HepG2 (cell line): ENCODE results near the gene MRPL34. TPM values are rescaled to one million over a fixed set of nuclear protein-coding genes. Genes with fewer than 3 reads are reported as not detected.

Source experiments
- AGO1 ChIP-seq: fragments of 200-400 bp; formaldehyde crosslinking; IDR thresholded peaks from 2 replicates; pipeline ENCODE4 v1.6.1; 2017; ENCODE audit warnings: mild to moderate bottlenecking, low read depth, low read length, moderate library complexity; ENCODE audit not compliant: poor library complexity, severe bottlenecking
- CREB1 ChIP-seq, 2 experiments: fragments of 450-650 bp in 1 of 2; IDR thresholded peaks; 2 replicates each; pipeline ENCODE4 v1.6.1; 2016 to 2017; ENCODE audit warnings: control low read depth in 1 of 2, mild to moderate bottlenecking in 1 of 2, missing compliant biosample characterization in 1 of 2, missing genetic modification characterization in 1 of 2
- DNMT3B ChIP-seq: conservative IDR thresholded peaks from 2 replicates; pipeline ENCODE4 v1.6.1; 2016; ENCODE audit warnings: missing biosample characterization, control low read depth
- FOXP4 ChIP-seq: sonication (generic); formaldehyde crosslinking; IDR thresholded peaks from 2 replicates; pipeline ENCODE4 v1.4.0; 2020; ENCODE audit warnings: missing genetic modification reagents
- HIVEP1 ChIP-seq: sonication (generic); formaldehyde crosslinking; IDR thresholded peaks from 2 replicates; pipeline ENCODE4 v1.4.0; 2020; ENCODE audit warnings: mild to moderate bottlenecking, missing genetic modification reagents
- HMGA1 ChIP-seq: sonication (generic); formaldehyde crosslinking; conservative IDR thresholded peaks from 2 replicates; pipeline ENCODE4 v1.4.0; 2020; ENCODE audit warnings: missing genetic modification reagents
- HNRNPL ChIP-seq: fragments of 200-400 bp; formaldehyde crosslinking; IDR thresholded peaks from 2 replicates; pipeline ENCODE4 v1.6.1; 2017; ENCODE audit warnings: mild to moderate bottlenecking, low read depth, low read length
- HOXA7 ChIP-seq: sonication (generic); formaldehyde crosslinking; IDR thresholded peaks from 2 replicates; pipeline ENCODE4 v1.8.1; 2022; ENCODE audit warnings: mild to moderate bottlenecking, missing genetic modification reagents, moderate library complexity
- KLF6 ChIP-seq: IDR thresholded peaks from 2 replicates; pipeline ENCODE4 v1.8.0; 2016; ENCODE audit warnings: missing biosample characterization, missing genetic modification reagents
- MED1 ChIP-seq: sonication (generic); formaldehyde crosslinking; IDR thresholded peaks from 2 replicates; pipeline ENCODE4 v1.4.0; 2020; ENCODE audit warnings: missing genetic modification reagents
- MZF1 ChIP-seq: sonication (generic); formaldehyde crosslinking; IDR thresholded peaks from 2 replicates; pipeline ENCODE4 v1.8.1; 2023; ENCODE audit warnings: mild to moderate bottlenecking, missing genetic modification reagents, borderline replicate concordance
- NKX3-1 ChIP-seq: sonication (generic); formaldehyde crosslinking; IDR thresholded peaks from 2 replicates; pipeline ENCODE4 v1.5.0; 2020; ENCODE audit warnings: missing genetic modification reagents
- PRPF4 ChIP-seq: fragments of 200-400 bp; formaldehyde crosslinking; IDR thresholded peaks from 2 replicates; pipeline ENCODE4 v1.6.1; 2016; ENCODE audit warnings: low read length, low read depth; ENCODE audit not compliant: poor library complexity, severe bottlenecking
- RAD21 ChIP-seq: fragments of 450-650 bp; formaldehyde crosslinking; IDR thresholded peaks from 2 replicates; pipeline ENCODE4 v1.5.0; 2020; ENCODE audit warnings: mild to moderate bottlenecking
- SALL2 ChIP-seq: sonication (generic); formaldehyde crosslinking; IDR thresholded peaks from 2 replicates; pipeline ENCODE4 v1.8.1; 2023; ENCODE audit warnings: mild to moderate bottlenecking, missing genetic modification reagents, inconsistent platforms
- SP2 ChIP-seq: sonication (generic); formaldehyde crosslinking; IDR thresholded peaks from 2 replicates; pipeline ENCODE4 v1.5.1; 2020; ENCODE audit warnings: mild to moderate bottlenecking, missing genetic modification reagents
- WIZ ChIP-seq: sonication (generic); formaldehyde crosslinking; IDR thresholded peaks from 2 replicates; pipeline ENCODE4 v1.5.1; 2020; ENCODE audit warnings: mild to moderate bottlenecking, missing genetic modification reagents
- ZC3H13 ChIP-seq: sonication (generic); formaldehyde crosslinking; IDR thresholded peaks from 2 replicates; pipeline ENCODE4 v1.8.1; 2023; ENCODE audit warnings: mild to moderate bottlenecking, missing genetic modification reagents, moderate library complexity
- ZNF569 ChIP-seq: sonication (generic); formaldehyde crosslinking; IDR thresholded peaks from 2 replicates; pipeline ENCODE4 v1.5.0; 2020; ENCODE audit warnings: mild to moderate bottlenecking, missing genetic modification reagents, moderate library complexity, borderline replicate concordance
- ZNF720 ChIP-seq: sonication (generic); formaldehyde crosslinking; IDR thresholded peaks from 2 replicates; pipeline ENCODE4 v1.4.0; 2020; ENCODE audit warnings: missing genetic modification reagents
- polyA plus RNA-seq, 8 experiments: library from polyadenylated mRNA; depleted of rRNA in 3 of 8; stranded (reverse) in 7 of 8; unstranded in 1 of 8; fragments of >200 nt; fragmentation: Illumina TruSeq in 4 of 8; extraction: Trizol in 4 of 8; gene quantifications; 2 replicates each; pipeline versions ENCODE4 v1.2.1 to v1.2.3, GENCODE V29; 2011 to 2016; ENCODE audit warnings: low read depth in 4 of 8, missing spikeins in 1 of 8, mixed read lengths in 1 of 8; ENCODE audit not compliant: insufficient read depth in 1 of 8
- total RNA-seq, 5 experiments: library from RNA; depleted of rRNA; stranded (reverse); fragments of >200 nt; fragmentation: Illumina TruSeq; extraction: Trizol; gene quantifications; 2 replicates each; pipeline ENCODE4 v1.2.3, GENCODE V29; 2016; ENCODE audit warnings: low read depth in 1 of 5
- TF ChIP-seq, protein P1 (sequence below): sonication (generic); formaldehyde crosslinking; IDR thresholded peaks from 2 replicates; pipeline ENCODE4 v1.4.0; 2020; ENCODE audit warnings: missing genetic modification reagents
- TF ChIP-seq, protein P2 (sequence below): IDR thresholded peaks from 2 replicates; pipeline ENCODE4 v1.6.1; 2016; ENCODE audit warnings: missing compliant biosample characterization, missing genetic modification reagents, borderline replicate concordance

MRPL34 gene
- total and polyA plus RNA-seq, 2 of the 13 experiments (the other 11 are each of a cell fraction or from before 2014, with no cell fraction given) = 74.0 to 77.3 TPM

- TF ChIP-seq AGO1 (no peak), ZC3H13 (CRISPR knock-in tag) (no peak), HMGA1 (CRISPR knock-in tag) (no peak), SALL2 (CRISPR knock-in tag) (no peak), HIVEP1 (no peak), MZF1 (CRISPR knock-in tag) (no peak), ZNF569 (CRISPR knock-in tag) (no peak), NKX3-1 (CRISPR knock-in tag) (no peak), HOXA7 (CRISPR knock-in tag) (no peak), HNRNPL (peak; percentile 77), MED1 (CRISPR knock-in tag) (0 out of 2 replicates have a peak, but pooled peaks have one; percentile 25), DNMT3B (CRISPR knock-in tag) (no peak), CREB1 (IDR thresholded peaks at IDR 0.05) (peak; percentile 85), CREB1 (CRISPR knock-in tag; IDR thresholded peaks at IDR 0.05) (peak; percentile 41; the same call in 1 of the 2 replicates), KLF6 (CRISPR knock-in tag) (peak; percentile 44; the same call in 1 of the 2 replicates), FOXP4 (peak; percentile 32; the same call in 1 of the 2 replicates), WIZ (CRISPR knock-in tag) (no peak), SP2 (peak; percentile 99), ZNF720 (no peak), RAD21 (peak; percentile 32), PRPF4 (no peak)
- TF ChIP-seq, protein P1, sequence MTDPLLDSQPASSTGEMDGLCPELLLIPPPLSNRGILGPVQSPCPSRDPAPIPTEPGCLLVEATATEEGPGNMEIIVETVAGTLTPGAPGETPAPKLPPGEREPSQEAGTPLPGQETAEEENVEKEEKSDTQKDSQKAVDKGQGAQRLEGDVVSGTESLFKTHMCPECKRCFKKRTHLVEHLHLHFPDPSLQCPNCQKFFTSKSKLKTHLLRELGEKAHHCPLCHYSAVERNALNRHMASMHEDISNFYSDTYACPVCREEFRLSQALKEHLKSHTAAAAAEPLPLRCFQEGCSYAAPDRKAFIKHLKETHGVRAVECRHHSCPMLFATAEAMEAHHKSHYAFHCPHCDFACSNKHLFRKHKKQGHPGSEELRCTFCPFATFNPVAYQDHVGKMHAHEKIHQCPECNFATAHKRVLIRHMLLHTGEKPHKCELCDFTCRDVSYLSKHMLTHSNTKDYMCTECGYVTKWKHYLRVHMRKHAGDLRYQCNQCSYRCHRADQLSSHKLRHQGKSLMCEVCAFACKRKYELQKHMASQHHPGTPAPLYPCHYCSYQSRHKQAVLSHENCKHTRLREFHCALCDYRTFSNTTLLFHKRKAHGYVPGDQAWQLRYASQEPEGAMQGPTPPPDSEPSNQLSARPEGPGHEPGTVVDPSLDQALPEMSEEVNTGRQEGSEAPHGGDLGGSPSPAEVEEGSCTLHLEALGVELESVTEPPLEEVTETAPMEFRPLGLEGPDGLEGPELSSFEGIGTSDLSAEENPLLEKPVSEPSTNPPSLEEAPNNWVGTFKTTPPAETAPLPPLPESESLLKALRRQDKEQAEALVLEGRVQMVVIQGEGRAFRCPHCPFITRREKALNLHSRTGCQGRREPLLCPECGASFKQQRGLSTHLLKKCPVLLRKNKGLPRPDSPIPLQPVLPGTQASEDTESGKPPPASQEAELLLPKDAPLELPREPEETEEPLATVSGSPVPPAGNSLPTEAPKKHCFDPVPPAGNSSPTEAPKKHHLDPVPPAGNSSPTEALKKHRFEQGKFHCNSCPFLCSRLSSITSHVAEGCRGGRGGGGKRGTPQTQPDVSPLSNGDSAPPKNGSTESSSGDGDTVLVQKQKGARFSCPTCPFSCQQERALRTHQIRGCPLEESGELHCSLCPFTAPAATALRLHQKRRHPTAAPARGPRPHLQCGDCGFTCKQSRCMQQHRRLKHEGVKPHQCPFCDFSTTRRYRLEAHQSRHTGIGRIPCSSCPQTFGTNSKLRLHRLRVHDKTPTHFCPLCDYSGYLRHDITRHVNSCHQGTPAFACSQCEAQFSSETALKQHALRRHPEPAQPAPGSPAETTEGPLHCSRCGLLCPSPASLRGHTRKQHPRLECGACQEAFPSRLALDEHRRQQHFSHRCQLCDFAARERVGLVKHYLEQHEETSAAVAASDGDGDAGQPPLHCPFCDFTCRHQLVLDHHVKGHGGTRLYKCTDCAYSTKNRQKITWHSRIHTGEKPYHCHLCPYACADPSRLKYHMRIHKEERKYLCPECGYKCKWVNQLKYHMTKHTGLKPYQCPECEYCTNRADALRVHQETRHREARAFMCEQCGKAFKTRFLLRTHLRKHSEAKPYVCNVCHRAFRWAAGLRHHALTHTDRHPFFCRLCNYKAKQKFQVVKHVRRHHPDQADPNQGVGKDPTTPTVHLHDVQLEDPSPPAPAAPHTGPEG (CRISPR knock-in tag) = peak; percentile 98
- TF ChIP-seq, protein P2, sequence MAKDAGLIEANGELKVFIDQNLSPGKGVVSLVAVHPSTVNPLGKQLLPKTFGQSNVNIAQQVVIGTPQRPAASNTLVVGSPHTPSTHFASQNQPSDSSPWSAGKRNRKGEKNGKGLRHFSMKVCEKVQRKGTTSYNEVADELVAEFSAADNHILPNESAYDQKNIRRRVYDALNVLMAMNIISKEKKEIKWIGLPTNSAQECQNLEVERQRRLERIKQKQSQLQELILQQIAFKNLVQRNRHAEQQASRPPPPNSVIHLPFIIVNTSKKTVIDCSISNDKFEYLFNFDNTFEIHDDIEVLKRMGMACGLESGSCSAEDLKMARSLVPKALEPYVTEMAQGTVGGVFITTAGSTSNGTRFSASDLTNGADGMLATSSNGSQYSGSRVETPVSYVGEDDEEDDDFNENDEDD (CRISPR knock-in tag) = peak; percentile 51; the same call in 1 of the 2 replicates
These were observed 2.3 kb upstream of the MRPL34 start, which contains the start of gene ABHD8 (continued) for GRCh38 chr19:17303167-17303939.
